Activated T-cell treated with anti-CD3 and anti-CD28 coated beads, Interleukin-2, amount 50 U/mL, for 4 hours (primary cell): Measurements from ENCODE around the gene CDC42EP4. TPM values are rescaled to one million over a fixed set of nuclear protein-coding genes. Genes with fewer than 3 reads are reported as not detected.
A peak's percentile ranks its signal among the peaks of the same experiment; 100 is the strongest.

Source experiments
- ATAC-seq, 2 donors: fragments of 200-7000 bp; cut with Tn5 transposase; one replicate each; pipeline ENCODE4 v1.10.0; 2021
- DNase-seq: peaks from one replicate; pipeline ENCODE4 v3.0.0-alpha.2; 2020
- H3K27me3 Mint-ChIP-seq: one replicate; pipeline ENCODE4 v1.8.0; 2021; ENCODE audit warnings: low read depth, mixed read lengths
- H3K36me3 Mint-ChIP-seq: one replicate; pipeline ENCODE4 v1.8.0; 2022; ENCODE audit warnings: mixed read lengths; ENCODE audit not compliant: insufficient read depth
- H3K4me1 Mint-ChIP-seq: one replicate; pipeline ENCODE4 v1.8.0; 2021; ENCODE audit warnings: low read depth, mixed read lengths
- H3K4me3 Mint-ChIP-seq: one replicate; pipeline ENCODE4 v1.8.0; 2021; ENCODE audit warnings: mild to moderate bottlenecking, moderate library complexity, mixed read lengths
- H3K9me3 Mint-ChIP-seq: one replicate; pipeline ENCODE4 v1.8.0; 2021; ENCODE audit warnings: mixed read lengths
- total RNA-seq, 3 donors: library from RNA; stranded (reverse); gene quantifications; one replicate each; pipeline ENCODE4 v1.2.1, GENCODE V29; 2021

CDC42EP4 gene
- total RNA-seq, 3 donors from 2014 or later, result 0.24 to 1.1 (median 0.30) TPM

DNA sequence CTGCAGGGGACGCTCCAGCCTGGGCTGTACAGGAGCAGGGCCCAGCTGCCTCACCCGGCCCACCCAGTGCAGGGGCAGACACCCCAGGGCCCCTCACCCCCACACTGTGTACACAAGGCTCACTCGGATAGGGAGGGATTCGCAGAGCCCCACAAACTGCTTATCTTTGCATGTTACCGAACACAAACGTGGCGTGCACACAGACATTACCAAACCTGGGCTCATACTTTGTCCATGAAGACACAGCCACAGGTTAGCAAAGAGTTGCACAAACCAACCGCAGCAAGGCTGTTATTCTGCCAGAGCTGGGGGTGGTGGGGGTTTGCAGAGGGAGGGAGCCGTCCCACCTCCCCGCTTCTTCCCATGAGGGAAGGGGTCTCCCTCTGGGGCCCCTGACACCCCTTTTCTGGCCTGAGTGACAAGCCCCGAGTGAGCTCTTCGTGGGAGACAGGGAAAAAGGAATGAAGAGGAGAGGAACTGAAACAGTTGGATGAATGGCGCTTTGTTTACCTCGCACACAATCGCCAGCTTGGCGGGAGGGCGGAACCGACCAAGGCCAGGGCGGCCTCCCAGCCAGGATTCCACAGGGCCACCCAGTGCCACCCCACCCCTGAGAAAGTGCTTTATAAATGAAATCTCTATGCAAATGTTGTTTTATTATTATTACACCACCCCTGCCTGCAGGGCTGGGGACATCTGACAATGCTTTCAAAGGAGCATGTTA is 49.7 kb downstream of the CDC42EP4 start:
- no peak overlapping the region for H3K4me3 Mint-ChIP-seq
- ATAC-seq (no peak), DNase-seq (no peak)
- no peaks in the 10 kb centered on the region for H3K27me3 Mint-ChIP-seq
- H3K36me3 Mint-ChIP-seq, result no peaks in the 10 kb centered on the region
- H3K4me1 Mint-ChIP-seq, result no peaks in the 10 kb centered on the region
- no peaks in the 10 kb centered on the region for H3K9me3 Mint-ChIP-seq

- no peaks in the 10 kb centered on the region for H3K27me3 Mint-ChIP-seq
- ATAC-seq, result no peak
- no peaks in the 10 kb centered on the region for H3K4me1 Mint-ChIP-seq
- H3K4me3 Mint-ChIP-seq, result no peak within 1 kb of the TSS
- no peaks in the 10 kb centered on the region for H3K36me3 Mint-ChIP-seq
- H3K9me3 Mint-ChIP-seq, result no peaks in the 10 kb centered on the region
- no peak for DNase-seq
Observed at GRCh38 chr17:73261617-73261951, 50.2 kb downstream of the CDC42EP4 start, which contains the start of gene CPSF4L. Gene CPSF4L, minus strand, starts transcription at chr17:73261880. Its CDS starts 62 bp downstream, at chr17:73261818.

DNA sequence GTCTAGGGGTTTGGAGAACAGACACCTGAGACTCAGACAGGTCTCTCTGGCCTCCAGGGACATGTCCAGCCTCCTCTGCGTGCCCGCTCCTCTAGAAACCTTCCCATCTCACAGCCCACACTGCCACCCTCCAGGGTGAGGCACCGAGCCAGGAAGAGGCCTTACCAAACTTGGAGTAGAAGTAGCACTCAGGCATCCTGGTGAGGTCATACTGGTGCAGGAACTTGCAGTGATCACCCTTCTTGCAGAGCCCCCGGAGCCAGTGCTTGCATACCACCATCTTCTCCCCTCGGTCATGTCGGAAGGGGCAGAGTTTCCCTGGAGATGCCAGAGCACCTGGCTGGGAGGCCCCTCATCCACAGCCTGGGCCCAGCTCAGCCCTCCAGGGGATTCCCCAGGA is 54.3 kb downstream of the CDC42EP4 start:
- H3K4me3 Mint-ChIP-seq, result no peak overlapping the region
- no peaks in the 10 kb centered on the region for H3K27me3 Mint-ChIP-seq
- H3K9me3 Mint-ChIP-seq, result no peaks in the 10 kb centered on the region
- no peaks in the 10 kb centered on the region for H3K4me1 Mint-ChIP-seq
- H3K36me3 Mint-ChIP-seq, result no peaks in the 10 kb centered on the region
- ATAC-seq, result no peak
- DNase-seq, result no peak

DNA sequence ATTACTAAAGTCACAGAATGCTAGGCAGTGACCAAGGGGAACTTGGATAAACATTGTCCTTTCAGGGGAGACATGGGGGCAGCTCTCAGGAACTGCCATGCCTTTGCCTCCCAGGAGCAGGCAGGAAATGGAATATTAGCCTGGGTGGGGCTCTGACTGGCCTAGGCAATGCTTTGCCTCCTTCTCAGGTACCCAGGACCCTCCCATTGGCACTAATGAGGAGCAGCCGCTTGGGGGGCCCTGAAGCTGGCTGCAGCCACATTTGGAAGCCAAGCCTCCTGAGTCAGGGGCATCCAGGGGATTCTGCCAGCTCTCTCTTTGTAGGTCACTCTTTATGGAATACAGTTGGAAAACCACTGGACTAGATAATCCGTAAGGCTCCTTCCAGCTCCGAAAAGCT is 55.6 kb downstream of the CDC42EP4 start:
- DNase-seq (no peak), ATAC-seq (no peak)
- Mint-ChIP-seq H3K36me3 (no peaks in the 10 kb centered on the region), H3K4me3 (no peak overlapping the region), H3K4me1 (no peaks in the 10 kb centered on the region), H3K9me3 (no peaks in the 10 kb centered on the region), H3K27me3 (no peaks in the 10 kb centered on the region)

GRCh38 chr17:73255671-73256181 is 56.1 kb downstream of the CDC42EP4 start:
- peak; percentile 47 for DNase-seq
- Mint-ChIP-seq H3K27me3 (no peaks in the 10 kb centered on the region), H3K4me1 (no peaks in the 10 kb centered on the region), H3K9me3 (no peaks in the 10 kb centered on the region), H3K36me3 (no peaks in the 10 kb centered on the region), H3K4me3 (no peak overlapping the region)
- ATAC-seq, result peak; percentile 66 to 74

- Mint-ChIP-seq H3K4me3 (no peak overlapping the region), H3K27me3 (no peaks in the 10 kb centered on the region), H3K4me1 (no peaks in the 10 kb centered on the region), H3K36me3 (peaks cover 10% of the 10 kb centered on the region), H3K9me3 (no peaks in the 10 kb centered on the region)
- DNase-seq, result no peak
- no peak for ATAC-seq
Observed at GRCh38 chr17:73251871-73252270, 59.9 kb downstream of the CDC42EP4 start.

DNA sequence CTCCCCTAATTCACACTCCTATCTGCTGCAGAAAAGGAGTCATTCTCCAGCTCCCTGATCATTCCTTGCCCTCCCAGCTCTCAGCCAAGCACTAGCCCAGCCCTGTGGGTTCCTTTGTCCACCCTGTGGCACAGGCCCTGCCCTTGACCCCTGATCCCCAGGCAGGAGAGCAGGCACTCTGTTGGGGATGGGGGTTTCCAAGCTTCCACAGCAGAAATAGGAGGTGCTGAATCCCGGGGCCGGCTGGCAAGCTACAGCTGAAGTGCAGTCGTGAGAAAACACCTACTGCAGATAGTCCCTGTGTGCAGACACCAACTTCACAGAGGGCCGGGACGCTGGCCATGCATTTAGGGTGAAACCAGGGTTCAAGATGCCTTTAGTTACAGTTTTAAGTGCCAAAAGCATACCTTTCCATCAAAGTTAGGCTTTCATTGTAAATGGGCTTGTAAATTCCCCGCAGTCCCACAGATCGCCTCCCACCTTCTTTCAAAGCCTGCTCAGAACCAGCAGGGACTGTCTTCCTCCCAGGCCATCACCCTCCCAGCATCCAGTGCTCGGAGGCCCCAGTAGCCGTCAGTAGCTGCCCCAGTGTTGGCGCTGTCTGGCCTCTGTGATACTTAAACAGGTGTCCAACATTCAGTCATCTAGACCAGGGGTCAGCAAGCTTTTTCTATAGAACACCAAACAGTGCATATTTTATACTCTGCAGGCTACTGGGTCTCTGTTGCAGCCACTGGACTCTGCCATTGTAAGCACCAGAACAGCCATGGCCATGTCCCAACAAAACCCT is 60.8 kb downstream of the CDC42EP4 start:
- Mint-ChIP-seq H3K4me3 (no peak overlapping the region), H3K27me3 (no peaks in the 10 kb centered on the region), H3K4me1 (no peaks in the 10 kb centered on the region), H3K9me3 (no peaks in the 10 kb centered on the region), H3K36me3 (peaks cover 11% of the 10 kb centered on the region)
- ATAC-seq (no peak), DNase-seq (no peak)

DNA sequence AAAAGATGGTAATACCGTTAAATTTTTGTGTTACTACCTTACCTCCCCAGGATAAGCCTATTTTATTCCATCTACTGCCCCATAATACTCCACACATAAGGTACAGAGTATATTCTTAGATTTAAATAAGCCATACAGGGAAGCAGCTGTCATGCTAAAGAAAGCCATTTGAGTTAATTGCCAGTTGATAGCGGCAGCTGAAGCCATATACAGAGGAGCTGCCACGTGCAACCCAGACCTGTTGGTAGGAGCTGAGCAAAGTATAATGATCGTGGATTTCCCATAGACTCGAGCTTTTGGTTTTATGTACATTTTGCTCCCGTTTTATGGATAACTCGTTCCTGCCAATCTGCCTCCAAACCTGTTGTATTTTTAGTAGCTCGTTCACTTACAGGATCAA is 62.1 kb downstream of the CDC42EP4 start:
- ATAC-seq, result no peak
- Mint-ChIP-seq H3K27me3 (no peaks in the 10 kb centered on the region), H3K36me3 (peaks cover 15% of the 10 kb centered on the region), H3K9me3 (no peaks in the 10 kb centered on the region), H3K4me3 (no peak overlapping the region), H3K4me1 (no peaks in the 10 kb centered on the region)
- DNase-seq, result no peak

- Mint-ChIP-seq H3K4me1 (no peaks in the 10 kb centered on the region), H3K36me3 (peaks cover 20% of the 10 kb centered on the region), H3K9me3 (no peaks in the 10 kb centered on the region), H3K27me3 (no peaks in the 10 kb centered on the region), H3K4me3 (no peak overlapping the region)
- DNase-seq (no peak), ATAC-seq (no peak)
Observed at GRCh38 chr17:73248532-73248931, 63.3 kb downstream of the CDC42EP4 start.

GRCh38 chr17:73247726-73248125 is 64.1 kb downstream of the CDC42EP4 start:
- ATAC-seq (no peak), DNase-seq (no peak)
- Mint-ChIP-seq H3K27me3 (no peaks in the 10 kb centered on the region), H3K4me1 (no peaks in the 10 kb centered on the region), H3K4me3 (no peak overlapping the region), H3K36me3 (peaks cover 20% of the 10 kb centered on the region), H3K9me3 (no peaks in the 10 kb centered on the region)

DNA sequence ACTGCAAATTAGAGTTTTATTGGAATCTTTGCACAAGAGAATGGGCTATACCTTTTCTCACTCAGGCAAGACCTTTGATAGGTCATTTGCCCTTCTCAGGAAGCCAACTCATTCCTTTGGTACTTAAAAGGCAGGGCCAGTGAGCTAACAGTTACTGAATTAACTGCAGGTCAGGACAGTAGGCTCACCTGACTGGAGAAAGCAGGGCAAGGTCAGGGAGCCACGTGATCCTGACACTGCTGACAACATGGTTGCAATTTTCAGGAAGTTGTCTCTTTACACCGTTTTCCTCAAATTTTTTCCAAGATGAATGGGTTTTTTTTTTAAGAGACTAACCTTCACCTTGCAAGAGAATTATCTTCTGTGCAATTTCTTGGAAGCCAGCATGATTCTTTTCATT is 71.2 kb downstream of the CDC42EP4 start:
- no peak overlapping the region for H3K4me3 Mint-ChIP-seq
- peaks cover 22% of the 10 kb centered on the region for H3K36me3 Mint-ChIP-seq
- no peaks in the 10 kb centered on the region for H3K27me3 Mint-ChIP-seq
- no peak for ATAC-seq
- DNase-seq, result no peak
- H3K9me3 Mint-ChIP-seq, result no peaks in the 10 kb centered on the region
- H3K4me1 Mint-ChIP-seq, result peaks cover 34% of the 10 kb centered on the region

- H3K36me3 Mint-ChIP-seq, result peaks cover 16% of the 10 kb centered on the region
- DNase-seq (no peak), ATAC-seq (no peak)
- no peaks in the 10 kb centered on the region for H3K27me3 Mint-ChIP-seq
- H3K4me3 Mint-ChIP-seq, result peak overlapping the region; percentile 50
- no peaks in the 10 kb centered on the region for H3K9me3 Mint-ChIP-seq
- peaks cover 48% of the 10 kb centered on the region for H3K4me1 Mint-ChIP-seq
Observed at GRCh38 chr17:73237714-73238113, 74.1 kb downstream of the CDC42EP4 start.

GRCh38 chr17:73234736-73235135 is 77.1 kb downstream of the CDC42EP4 start:
- no peak overlapping the region for H3K4me3 Mint-ChIP-seq
- DNase-seq (no peak), ATAC-seq (no peak)
- no peaks in the 10 kb centered on the region for H3K27me3 Mint-ChIP-seq
- H3K4me1 Mint-ChIP-seq, result peaks cover 60% of the 10 kb centered on the region
- peaks cover 8% of the 10 kb centered on the region for H3K36me3 Mint-ChIP-seq
- H3K9me3 Mint-ChIP-seq, result no peaks in the 10 kb centered on the region
